ENCODE measurements around the gene ALOX15.

DNA sequence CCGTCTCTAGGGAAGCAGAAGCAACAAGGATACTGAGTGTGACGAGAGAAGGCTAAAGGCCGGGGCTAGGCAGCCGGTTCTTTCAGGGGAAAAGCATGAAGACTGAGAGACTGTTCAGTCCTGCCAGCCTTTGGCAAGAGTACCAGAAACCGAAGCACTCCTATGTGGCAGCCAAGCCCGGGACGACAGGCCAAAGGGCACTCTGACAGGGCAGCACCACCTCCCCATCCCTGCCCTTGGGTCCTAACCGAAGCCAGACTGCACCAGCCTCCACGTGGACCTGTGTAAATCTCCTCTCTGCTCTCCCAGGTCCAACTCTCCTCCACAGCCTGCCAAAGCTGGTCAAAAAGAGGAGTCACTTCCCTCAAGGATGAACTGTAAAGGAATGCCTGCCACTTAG lies 23.5 kb upstream of the ALOX15 start:
- TF ChIP-seq, protein P1, sequence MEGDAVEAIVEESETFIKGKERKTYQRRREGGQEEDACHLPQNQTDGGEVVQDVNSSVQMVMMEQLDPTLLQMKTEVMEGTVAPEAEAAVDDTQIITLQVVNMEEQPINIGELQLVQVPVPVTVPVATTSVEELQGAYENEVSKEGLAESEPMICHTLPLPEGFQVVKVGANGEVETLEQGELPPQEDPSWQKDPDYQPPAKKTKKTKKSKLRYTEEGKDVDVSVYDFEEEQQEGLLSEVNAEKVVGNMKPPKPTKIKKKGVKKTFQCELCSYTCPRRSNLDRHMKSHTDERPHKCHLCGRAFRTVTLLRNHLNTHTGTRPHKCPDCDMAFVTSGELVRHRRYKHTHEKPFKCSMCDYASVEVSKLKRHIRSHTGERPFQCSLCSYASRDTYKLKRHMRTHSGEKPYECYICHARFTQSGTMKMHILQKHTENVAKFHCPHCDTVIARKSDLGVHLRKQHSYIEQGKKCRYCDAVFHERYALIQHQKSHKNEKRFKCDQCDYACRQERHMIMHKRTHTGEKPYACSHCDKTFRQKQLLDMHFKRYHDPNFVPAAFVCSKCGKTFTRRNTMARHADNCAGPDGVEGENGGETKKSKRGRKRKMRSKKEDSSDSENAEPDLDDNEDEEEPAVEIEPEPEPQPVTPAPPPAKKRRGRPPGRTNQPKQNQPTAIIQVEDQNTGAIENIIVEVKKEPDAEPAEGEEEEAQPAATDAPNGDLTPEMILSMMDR (IDR thresholded peaks at IDR 0.05) = no peak
- TF ChIP-seq POLR2A (IDR thresholded peaks at IDR 0.05) (no peak), EP300 (IDR thresholded peaks at IDR 0.05) (no peak), POLR2AphosphoS5 (IDR thresholded peaks at IDR 0.05) (no peak)
